NT2/D1 (cell line): Measurements from ENCODE around the gene MCU.
"Not testable (repeated sequence)": the region's sequence is repeated elsewhere in the genome, so short reads cannot be mapped to it uniquely, and the experiment has no call there.

Source experiments
- SUZ12 ChIP-seq: IDR thresholded peaks from 2 replicates; pipeline ENCODE4 v1.6.1; 2011; ENCODE audit not compliant: insufficient read length, insufficient read depth; ENCODE audit errors: extremely low read depth
- YY1 ChIP-seq: IDR thresholded peaks from 2 replicates; pipeline ENCODE4 v1.6.1; 2011; ENCODE audit not compliant: insufficient read length, insufficient read depth
- ZNF274 ChIP-seq: IDR thresholded peaks from 2 replicates; pipeline ENCODE4 v1.6.1; 2011; ENCODE audit warnings: mild to moderate bottlenecking, low read depth, low read length

DNA sequence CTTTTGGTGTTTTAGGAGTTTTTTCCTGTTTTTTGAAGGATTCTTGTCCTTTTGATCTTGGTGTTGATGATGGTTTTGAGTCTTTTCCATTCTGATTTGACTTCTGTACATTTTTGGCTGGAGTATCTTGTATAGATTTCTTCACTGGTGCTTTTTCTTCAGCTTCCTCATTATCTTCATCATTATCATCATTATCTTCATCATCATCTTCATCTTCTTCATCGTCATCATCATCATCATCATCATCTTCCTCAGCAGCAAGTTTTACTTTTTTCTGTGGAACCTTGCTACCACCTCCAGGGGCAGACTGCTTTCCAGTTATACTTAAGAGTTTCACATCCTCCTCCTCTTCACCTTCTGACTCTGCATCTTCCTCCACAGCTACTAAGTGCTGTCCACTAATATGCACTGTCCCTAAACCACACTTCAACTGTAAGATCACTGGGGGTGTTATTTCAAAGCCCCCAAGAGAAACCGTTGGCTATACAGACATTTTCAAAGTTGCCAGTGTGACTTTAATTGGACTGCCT, 225.9 kb downstream of the MCU start:
- TF ChIP-seq YY1, ZNF274, SUZ12: not testable (repeated sequence)
